PC-9 (cell line): ENCODE measurements around the gene SND1. TPM values are rescaled to one million over a fixed set of nuclear protein-coding genes. Genes with fewer than 3 reads are reported as not detected.
"Not testable (repeated sequence)": the region's sequence is repeated elsewhere in the genome, so short reads cannot be mapped to it uniquely, and the experiment has no call there.

Experiments used
- BruUV-seq: library from RNA; stranded (reverse); fragments of 400-500 nt; replicated peaks from 2 replicates; lab custom pipeline; 2021; lab: Mats Ljungman, UMichigan
- CTCF ChIA-PET: fragments of 300-600 bp; sonication (Branson Sonifier 250); formaldehyde crosslinking; loops from one replicate; lab custom pipeline; 2022; ENCODE audit warnings: antibody characterized with exemption; lab: Charles Lee
- POLR2A ChIA-PET: fragments of 300-600 bp; sonication (Branson Sonifier 250); formaldehyde crosslinking; loops from one replicate; lab custom pipeline; 2022; ENCODE audit warnings: antibody characterized with exemption; ENCODE audit not compliant: unreplicated experiment; lab: Charles Lee
- DNase-seq, 2 experiments: peaks; one replicate each; pipeline versions ENCODE4 v3.0.0 to v3.0.0-alpha.2; 2015 to 2022; ENCODE audit warnings: mixed read lengths in 1 of 2
- H2AFZ ChIP-seq: fragments of 200-600 bp; sonication (generic); 2 replicates; pipeline ENCODE4 v1.8.1; 2017; ENCODE audit warnings: antibody characterized with exemption
- H3F3A ChIP-seq: fragments of 200-600 bp; sonication (generic); 2 replicates; pipeline ENCODE4 v1.8.1; 2017; ENCODE audit warnings: antibody characterized with exemption, mild to moderate bottlenecking, low read depth; ENCODE audit not compliant: insufficient read depth
- H3K27ac ChIP-seq: fragments of 200-600 bp; sonication (generic); 2 replicates; pipeline ENCODE4 v1.6.1; 2016; ENCODE audit warnings: mixed run types
- H3K27me3 ChIP-seq: fragments of 200-600 bp; sonication (generic); 2 replicates; pipeline ENCODE4 v1.6.1; 2016; ENCODE audit warnings: low read depth, mixed run types; ENCODE audit not compliant: insufficient read depth
- H3K36me3 ChIP-seq: fragments of 200-600 bp; sonication (generic); 2 replicates; pipeline ENCODE4 v1.6.1; 2016; ENCODE audit warnings: low read depth, mixed run types
- H3K4me1 ChIP-seq: fragments of 200-600 bp; sonication (generic); replicated peaks from 2 replicates; pipeline ENCODE4 v1.6.1; 2016; ENCODE audit warnings: mixed run types; ENCODE audit not compliant: insufficient read depth
- H3K4me2 ChIP-seq: fragments of 200-600 bp; sonication (generic); 2 replicates; pipeline ENCODE4 v1.6.1; 2017; ENCODE audit warnings: mixed run types
- H3K4me3 ChIP-seq: fragments of 200-600 bp; sonication (generic); 2 replicates; pipeline ENCODE4 v1.6.1; 2016; ENCODE audit warnings: mixed run types
- H3K79me2 ChIP-seq: fragments of 200-600 bp; sonication (generic); 2 replicates; pipeline ENCODE4 v1.6.1; 2017; ENCODE audit warnings: low read depth, mixed run types
- H3K9me2 ChIP-seq: fragments of 200-600 bp; sonication (generic); 2 replicates; pipeline ENCODE4 v1.8.1; 2017; ENCODE audit warnings: mild to moderate bottlenecking; ENCODE audit not compliant: insufficient read depth
- H3K9me3 ChIP-seq: fragments of 200-600 bp; sonication (generic); 2 replicates; pipeline ENCODE4 v1.8.1; 2016; ENCODE audit warnings: low read depth; ENCODE audit not compliant: insufficient read depth
- H4K20me1 ChIP-seq: fragments of 200-600 bp; sonication (generic); 2 replicates; pipeline ENCODE4 v1.8.1; 2017; ENCODE audit not compliant: insufficient read depth
- EZH2 ChIP-seq: fragments of 200-600 bp; sonication (generic); IDR thresholded peaks from 2 replicates; pipeline ENCODE4 v1.8.0; 2017; ENCODE audit warnings: antibody characterized with exemption, low read depth
- intact Hi-C: fragments of 100-400 bp; cut with micrococcal nuclease; formaldehyde crosslinking; loops from one replicate; pipeline ENCODE4 v1.10.0; 2022; ENCODE audit not compliant: unreplicated experiment
- total RNA-seq: library from RNA; stranded (reverse); gene quantifications from 2 replicates; pipeline ENCODE4 v1.2.3, GENCODE V29; 2021
- TF ChIP-seq, protein P1 (sequence below): fragments of 200-600 bp; sonication (generic); conservative IDR thresholded peaks from 2 replicates; pipeline ENCODE4 v1.6.1; 2017; ENCODE audit warnings: mixed run types, antibody characterized with exemption, mild to moderate bottlenecking, moderate library complexity

Gene SND1
- total RNA-seq, 1 experiment from 2014 or later: 273 TPM

DNA sequence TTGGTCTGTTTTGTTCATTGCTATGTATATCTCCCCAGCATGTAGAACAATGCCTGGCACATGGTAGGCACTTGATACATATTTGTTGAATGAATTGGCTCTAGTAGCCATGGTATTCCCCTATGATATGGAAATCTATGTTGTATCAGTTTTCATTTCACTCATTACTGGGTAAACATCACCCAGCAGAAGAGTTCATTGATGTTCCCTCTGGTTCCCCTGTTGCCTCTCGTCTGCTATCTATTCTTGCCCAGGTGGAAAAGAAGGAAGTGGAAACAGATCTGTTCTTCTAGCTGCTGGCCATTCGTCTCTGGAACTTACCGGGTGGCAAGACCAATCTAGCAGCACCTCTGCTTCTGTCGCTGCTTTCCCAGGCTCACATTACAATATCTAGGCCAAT lies 307.8 kb downstream of the SND1 start:
- H3K27ac ChIP-seq: no peak overlapping the region
- H3K9me3 ChIP-seq: no peaks in the 10 kb centered on the region
- no peaks in the 10 kb centered on the region for H4K20me1 ChIP-seq
- no TSS peak for BruUV-seq
- no peak overlapping the region for H2AFZ ChIP-seq
- H3F3A ChIP-seq: no peaks in the 10 kb centered on the region
- no peak overlapping the region for H3K4me3 ChIP-seq
- ChIA-PET POLR2A (no interaction called here), CTCF (no interaction called here)
- intact Hi-C loops: no loop called here
- TF ChIP-seq EZH2: no peak
- TF ChIP-seq, protein P1, sequence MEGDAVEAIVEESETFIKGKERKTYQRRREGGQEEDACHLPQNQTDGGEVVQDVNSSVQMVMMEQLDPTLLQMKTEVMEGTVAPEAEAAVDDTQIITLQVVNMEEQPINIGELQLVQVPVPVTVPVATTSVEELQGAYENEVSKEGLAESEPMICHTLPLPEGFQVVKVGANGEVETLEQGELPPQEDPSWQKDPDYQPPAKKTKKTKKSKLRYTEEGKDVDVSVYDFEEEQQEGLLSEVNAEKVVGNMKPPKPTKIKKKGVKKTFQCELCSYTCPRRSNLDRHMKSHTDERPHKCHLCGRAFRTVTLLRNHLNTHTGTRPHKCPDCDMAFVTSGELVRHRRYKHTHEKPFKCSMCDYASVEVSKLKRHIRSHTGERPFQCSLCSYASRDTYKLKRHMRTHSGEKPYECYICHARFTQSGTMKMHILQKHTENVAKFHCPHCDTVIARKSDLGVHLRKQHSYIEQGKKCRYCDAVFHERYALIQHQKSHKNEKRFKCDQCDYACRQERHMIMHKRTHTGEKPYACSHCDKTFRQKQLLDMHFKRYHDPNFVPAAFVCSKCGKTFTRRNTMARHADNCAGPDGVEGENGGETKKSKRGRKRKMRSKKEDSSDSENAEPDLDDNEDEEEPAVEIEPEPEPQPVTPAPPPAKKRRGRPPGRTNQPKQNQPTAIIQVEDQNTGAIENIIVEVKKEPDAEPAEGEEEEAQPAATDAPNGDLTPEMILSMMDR: no peak
- no peaks in the 10 kb centered on the region for H3K9me2 ChIP-seq
- H3K27me3 ChIP-seq: no peaks in the 10 kb centered on the region
- H3K4me1 ChIP-seq: no peaks in the 10 kb centered on the region
- H3K4me2 ChIP-seq: no peak overlapping the region
- DNase-seq: no peak
- H3K79me2 ChIP-seq: no peaks in the 10 kb centered on the region
- no peaks in the 10 kb centered on the region for H3K36me3 ChIP-seq

DNA sequence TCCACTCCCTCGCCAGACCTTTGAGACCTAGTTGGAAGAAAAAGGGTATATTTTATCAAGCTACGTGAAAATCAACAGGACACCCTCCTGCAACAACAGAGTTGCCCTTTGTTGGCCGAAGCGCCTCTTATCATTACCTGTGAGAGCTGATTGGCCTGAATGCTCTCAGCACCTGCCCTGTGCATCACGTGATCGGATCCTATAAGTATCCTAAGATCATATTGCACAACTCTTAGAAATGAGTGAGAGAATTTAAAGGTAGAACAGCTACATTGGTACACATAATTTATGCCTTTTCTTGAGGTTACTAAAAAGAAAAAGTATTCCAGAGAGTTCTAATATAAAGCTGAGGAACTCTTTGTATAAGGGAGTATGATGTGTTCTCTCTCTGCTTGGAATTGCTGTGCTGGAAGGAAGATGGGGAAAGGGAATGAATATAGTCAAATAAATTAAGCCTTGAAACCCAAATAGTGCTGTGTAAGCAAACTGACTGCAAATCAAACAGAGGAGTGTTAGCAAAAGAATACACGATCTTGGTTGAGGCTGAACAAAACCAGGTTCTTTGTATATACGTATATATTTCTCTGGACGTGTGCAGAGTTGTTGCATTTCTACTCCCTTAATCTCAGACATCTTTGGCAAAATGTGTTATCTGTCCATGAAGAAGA lies 309.9 kb downstream of the SND1 start:
- no peak overlapping the region for H3K4me3 ChIP-seq
- intact Hi-C loops: no loop called here
- H3K36me3 ChIP-seq: no peaks in the 10 kb centered on the region
- no peak overlapping the region for H3K4me2 ChIP-seq
- H4K20me1 ChIP-seq: no peaks in the 10 kb centered on the region
- POLR2A ChIA-PET: no interaction called here
- CTCF ChIA-PET: no interaction called here
- no peak overlapping the region for H2AFZ ChIP-seq
- TF ChIP-seq, protein P1: no peak
- no peak for TF ChIP-seq EZH2
- BruUV-seq: no TSS peak
- no peaks in the 10 kb centered on the region for H3K27me3 ChIP-seq
- H3F3A ChIP-seq: no peaks in the 10 kb centered on the region
- no peaks in the 10 kb centered on the region for H3K9me2 ChIP-seq
- no peaks in the 10 kb centered on the region for H3K4me1 ChIP-seq
- no peak overlapping the region for H3K27ac ChIP-seq
- DNase-seq: no peak
- H3K9me3 ChIP-seq: no peaks in the 10 kb centered on the region
- H3K79me2 ChIP-seq: no peaks in the 10 kb centered on the region

DNA sequence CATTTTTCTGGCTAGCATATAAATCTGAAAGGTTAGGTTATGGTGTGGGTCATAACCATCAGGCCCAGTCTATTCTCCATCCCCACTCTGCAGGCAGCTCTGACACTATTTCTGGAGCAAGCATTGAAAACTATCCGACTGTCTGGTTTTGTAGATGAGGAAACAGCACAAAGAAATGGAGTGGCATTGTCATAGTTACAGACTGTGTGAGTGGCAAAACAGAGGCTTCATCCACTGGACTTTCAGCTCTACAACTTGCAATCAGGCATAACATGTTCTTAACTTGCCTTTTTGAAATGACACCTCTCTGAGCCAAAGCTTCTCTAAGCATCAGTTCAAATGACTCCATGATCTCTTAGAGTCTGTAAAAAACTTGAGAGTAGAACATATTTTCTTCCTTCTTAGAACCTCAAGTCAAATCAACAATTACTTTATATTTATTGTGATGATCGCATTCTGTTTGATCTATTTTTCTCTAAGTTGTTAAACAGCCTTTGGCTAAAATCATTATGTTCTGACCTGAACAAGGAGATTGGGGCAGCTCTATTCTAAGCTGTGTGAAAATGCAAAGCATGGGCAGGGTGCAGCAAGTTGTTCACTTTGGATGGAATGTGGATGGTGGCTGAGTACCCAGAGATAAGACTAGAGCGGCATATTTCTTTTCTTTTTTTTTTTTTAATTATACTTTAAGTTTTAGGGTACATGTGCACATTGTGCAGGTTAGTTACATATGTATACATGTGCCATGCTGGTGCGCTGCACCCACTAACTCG lies 310.8 kb downstream of the SND1 start:
- H3F3A ChIP-seq: no peaks in the 10 kb centered on the region
- POLR2A ChIA-PET: no interaction called here
- H3K4me3 ChIP-seq: no peak overlapping the region
- H3K27me3 ChIP-seq: no peaks in the 10 kb centered on the region
- BruUV-seq: no TSS peak
- H3K36me3 ChIP-seq: no peaks in the 10 kb centered on the region
- no peak overlapping the region for H3K27ac ChIP-seq
- CTCF ChIA-PET: no interaction called here
- intact Hi-C loops: no loop called here
- H2AFZ ChIP-seq: no peak overlapping the region
- no peak for DNase-seq
- no peaks in the 10 kb centered on the region for H3K4me1 ChIP-seq
- no peak overlapping the region for H3K4me2 ChIP-seq
- no peaks in the 10 kb centered on the region for H3K79me2 ChIP-seq
- TF ChIP-seq, protein P1: no peak
- no peak for TF ChIP-seq EZH2
- no peaks in the 10 kb centered on the region for H3K9me3 ChIP-seq
- no peaks in the 10 kb centered on the region for H3K9me2 ChIP-seq
- 0 out of 2 replicates have a peak, but pooled peaks cover 3% of the 10 kb centered on the region for H4K20me1 ChIP-seq

DNA sequence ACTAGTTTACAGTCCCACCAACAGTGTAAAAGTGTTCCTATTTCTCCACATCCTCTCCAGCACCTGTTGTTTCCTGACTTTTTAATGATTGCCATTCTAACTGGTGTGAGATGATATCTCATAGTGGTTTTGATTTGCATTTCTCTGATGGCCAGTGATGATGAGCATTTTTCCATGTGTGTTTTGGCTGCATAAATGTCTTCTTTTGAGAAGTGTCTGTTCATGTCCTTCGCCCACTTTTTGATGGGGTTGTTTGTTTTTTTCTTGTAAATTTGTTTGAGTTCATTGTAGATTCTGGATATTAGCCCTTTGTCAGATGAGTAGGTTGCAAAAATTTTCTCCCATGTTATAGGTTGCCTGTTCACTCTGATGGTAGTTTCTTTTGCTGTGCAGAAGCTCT lies 311.9 kb downstream of the SND1 start:
- H4K20me1 ChIP-seq, DNase-seq, H2AFZ ChIP-seq, H3K79me2 ChIP-seq, POLR2A ChIA-PET, H3F3A ChIP-seq, BruUV-seq, H3K27ac ChIP-seq, H3K9me2 ChIP-seq, H3K4me2 ChIP-seq, H3K9me3 ChIP-seq, H3K4me3 ChIP-seq, CTCF ChIA-PET, H3K36me3 ChIP-seq, H3K27me3 ChIP-seq, intact Hi-C loops, H3K4me1 ChIP-seq: not testable (repeated sequence)
